IPS DF 4.7 (cell line): ENCODE measurements around the gene OR13H1.
"Not testable (repeated sequence)": the region's sequence is repeated elsewhere in the genome, so short reads cannot be mapped to it uniquely, and the experiment has no call there.

Experiments
- DNase-seq: peaks from one replicate; pipeline ENCODE4 v3.0.0-alpha.2; 2013; ENCODE audit warnings: low spot score; ENCODE audit errors: extremely low read depth

Gene OR13H1, protein sequence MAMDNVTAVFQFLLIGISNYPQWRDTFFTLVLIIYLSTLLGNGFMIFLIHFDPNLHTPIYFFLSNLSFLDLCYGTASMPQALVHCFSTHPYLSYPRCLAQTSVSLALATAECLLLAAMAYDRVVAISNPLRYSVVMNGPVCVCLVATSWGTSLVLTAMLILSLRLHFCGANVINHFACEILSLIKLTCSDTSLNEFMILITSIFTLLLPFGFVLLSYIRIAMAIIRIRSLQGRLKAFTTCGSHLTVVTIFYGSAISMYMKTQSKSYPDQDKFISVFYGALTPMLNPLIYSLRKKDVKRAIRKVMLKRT

DNA sequence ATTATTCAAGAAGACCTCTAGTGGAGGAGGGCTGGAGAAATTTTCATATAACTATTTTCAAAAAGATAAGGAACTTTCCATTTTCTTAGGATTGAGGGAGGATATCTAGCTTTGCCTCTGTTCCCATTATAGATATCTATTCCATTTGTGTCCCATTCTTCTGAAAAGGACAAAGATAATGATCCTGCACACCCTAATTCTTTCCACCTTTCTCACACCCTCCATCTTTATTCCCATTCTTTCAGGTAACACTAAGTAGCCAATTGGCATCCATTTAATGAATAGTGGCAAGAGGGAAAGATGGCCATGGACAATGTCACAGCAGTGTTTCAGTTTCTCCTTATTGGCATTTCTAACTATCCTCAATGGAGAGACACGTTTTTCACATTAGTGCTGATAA lies at the start of gene OR13H1:
Gene OR13H1 (plus strand): TSS at position 301 of the 400 bp plus-strand sequence. CDS start 0 bp downstream, at position 301.
- DNase-seq = no peak

- DNase-seq = not testable (repeated sequence)
Observed at GRCh38 chrX:131501556-131501955, 42.3 kb upstream of the OR13H1 start.

DNA sequence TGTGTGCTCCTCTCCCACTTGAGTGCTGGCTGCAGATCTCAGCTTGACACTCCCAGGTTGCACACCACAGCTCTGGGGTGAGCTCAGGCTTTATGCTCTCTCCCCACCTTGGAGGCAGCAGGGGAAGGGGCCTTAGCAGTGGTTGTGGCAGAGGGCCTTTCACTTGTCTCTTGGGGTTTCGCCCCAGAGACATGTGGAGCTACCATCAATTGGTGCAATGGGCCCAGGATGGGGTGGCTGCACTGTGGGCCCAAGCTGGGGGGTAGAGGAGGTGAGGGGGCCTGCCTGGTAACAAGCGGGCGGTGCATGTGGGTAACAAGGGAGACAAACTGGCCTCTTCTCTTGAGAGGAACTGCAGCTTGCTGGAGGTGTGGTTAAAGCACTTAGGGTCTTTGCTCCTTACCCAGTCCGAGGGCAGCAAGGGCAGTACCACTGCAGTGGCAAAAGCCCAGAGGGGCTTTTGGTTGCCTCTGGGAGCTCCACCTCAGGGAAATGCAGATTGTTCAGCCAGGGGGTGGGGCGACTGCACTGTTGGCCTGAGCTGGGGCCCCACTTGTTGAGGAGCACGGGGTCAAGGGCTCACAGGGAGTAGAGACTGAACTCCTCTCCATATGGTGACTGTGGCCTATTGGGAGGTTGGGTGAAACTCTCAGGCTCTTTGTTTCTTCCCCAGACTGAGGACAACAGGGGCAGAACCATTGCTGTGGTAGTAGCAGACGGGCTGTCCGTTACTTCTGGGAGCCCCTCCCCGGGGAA lies 30.5 kb upstream of the OR13H1 start:
- no peak for DNase-seq

GRCh38 chrX:131521824-131522223 lies 22.1 kb upstream of the OR13H1 start:
- no peak for DNase-seq

GRCh38 chrX:131544218-131544617 lies 344 bp downstream of the OR13H1 start:
- no peak for DNase-seq

DNA sequence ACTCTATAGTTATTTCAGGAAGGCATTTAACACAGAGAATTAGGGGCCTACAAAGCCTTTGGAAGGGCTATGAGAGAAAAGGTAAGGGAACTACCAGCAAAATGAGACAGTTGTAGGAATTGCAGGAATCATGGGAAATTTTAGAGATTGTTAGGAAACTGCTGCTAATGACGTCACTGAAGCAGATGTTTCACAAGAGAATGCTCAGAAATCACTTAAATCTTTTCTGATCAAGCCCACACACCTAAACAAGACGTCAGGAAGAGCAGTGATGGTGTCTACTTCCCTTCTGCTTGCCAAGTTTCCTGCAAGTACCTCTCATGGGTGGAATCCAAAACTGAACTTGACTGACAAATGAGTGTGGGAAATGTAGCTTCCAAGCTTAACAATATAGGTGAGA lies 5.1 kb downstream of the OR13H1 start:
- DNase-seq = no peak

DNA sequence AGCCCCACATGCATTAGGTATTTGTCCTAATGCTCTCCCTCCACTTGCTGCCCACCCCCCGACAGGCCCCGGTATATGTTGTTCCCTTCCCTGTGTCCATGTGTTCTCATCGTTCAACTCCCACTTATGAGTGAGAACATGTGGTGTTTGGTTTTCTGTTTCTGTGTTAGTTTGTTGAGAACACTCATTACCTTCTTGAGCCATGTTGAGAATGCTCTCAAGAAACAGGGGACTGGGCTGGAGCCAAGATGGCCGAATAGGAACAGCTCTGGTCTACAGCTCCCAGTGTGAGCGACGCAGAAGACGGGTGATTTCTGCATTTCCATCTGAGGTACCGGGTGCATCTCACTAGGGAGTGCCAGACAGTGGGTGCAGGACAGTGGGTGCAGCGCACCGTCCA lies 8.6 kb downstream of the OR13H1 start:
- DNase-seq = not testable (repeated sequence)

DNA sequence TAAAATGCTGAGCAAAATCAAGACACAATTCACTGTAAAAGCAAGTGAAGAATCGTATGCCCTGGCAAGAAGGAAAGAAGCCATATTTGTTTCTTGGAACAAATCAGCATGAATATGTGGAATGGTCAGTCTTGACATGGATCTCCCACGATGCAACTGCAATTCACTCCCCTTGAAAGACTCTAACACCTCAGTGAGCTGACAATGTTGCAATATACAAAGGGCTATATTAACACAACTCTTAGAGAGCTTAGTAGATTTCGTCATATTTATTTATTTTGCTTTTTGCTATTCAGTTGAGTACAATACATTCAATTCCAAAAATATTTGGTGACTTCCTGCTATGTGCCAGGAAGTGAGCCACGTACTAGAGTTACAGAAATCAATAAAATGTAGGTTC lies 14.7 kb downstream of the OR13H1 start:
- DNase-seq = no peak

DNA sequence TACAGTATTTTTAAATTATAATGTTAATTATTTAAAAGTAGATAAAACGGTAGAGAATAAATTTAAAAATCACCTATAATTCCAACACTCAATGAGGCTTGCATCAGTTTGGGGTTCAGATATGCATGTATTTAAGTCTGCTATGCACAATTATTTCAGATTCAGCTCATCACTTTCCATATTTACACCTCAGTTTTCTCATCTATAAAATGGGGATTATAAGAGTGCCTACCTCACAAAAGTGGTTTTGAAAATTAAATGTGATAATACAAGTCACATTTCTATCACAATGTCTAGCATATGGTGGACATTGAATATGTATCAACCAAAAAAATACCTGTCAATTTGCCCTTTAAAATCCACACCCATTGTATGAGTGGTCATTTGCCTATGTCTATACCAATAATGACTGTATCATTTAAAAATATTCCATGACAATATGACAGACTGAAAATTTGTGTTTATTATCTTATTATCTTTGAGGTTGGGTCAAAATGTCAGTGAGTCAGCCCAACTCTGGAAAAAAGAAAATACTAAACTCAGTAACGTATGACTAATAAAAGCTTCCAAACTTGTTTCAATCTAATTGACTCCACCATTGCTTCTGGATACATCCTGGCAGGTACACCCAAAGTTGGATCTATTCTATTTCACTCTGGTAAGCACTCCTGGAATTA lies 20.8 kb downstream of the OR13H1 start:
- no peak for DNase-seq

DNA sequence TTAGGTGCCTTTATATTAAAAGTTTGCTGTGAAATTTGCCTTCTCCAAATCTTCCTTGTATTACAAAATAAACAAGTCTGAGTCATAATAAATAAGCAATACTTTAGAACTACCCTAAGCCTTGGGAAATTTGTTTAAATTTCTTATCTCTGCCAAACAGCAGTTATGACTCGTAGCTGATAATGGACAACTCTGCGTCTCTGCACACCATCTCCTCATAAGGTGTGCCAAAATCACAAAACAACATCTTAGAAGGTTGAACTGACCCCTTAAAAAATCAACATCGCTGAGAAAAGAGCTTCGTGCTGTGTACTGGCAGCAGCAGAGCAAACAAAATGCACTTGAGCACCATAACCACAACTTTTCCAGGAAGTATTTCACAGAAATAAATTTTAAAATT lies 22.0 kb downstream of the OR13H1 start:
- no peak for DNase-seq

DNA sequence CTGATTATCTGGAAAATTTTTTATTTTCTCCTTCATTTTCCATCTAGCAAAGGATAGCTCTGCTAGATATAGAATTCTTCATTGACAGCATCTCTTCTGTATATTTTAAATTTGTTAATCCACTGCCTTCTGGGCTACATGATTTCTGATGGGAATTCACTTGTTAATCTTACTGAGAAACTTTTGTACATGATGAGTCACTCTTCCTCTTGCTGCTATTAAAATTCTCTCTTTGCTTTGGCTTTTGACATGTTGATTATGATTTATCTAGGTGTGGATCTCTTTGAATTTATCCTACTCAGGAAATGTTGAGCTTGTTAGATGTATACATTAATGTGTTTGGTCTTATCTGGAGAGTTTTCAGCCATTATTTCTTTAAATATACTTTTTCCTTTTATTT lies 27.5 kb downstream of the OR13H1 start:
- no peak for DNase-seq

- no peak for DNase-seq
Observed at GRCh38 chrX:131572372-131573014, 28.6 kb downstream of the OR13H1 start.

DNA sequence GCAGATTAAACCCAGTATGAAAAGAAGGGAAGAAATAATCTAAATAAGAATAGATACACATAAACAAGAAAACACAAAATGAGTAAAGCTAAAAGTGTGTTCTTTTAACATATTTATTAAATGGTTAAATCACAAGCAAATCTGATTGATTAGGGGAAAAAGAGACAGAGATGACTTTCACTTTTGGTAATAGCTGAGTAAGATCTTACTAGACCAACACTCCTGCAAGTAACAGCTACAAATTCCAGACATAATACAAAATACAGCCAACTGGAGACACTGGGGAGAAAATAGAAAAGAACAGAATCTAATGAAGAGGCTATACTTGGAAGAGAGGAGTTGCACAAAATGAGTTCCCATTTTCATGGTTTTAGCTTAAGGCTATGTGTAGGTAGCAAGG lies 33.5 kb downstream of the OR13H1 start:
- DNase-seq = no peak

DNA sequence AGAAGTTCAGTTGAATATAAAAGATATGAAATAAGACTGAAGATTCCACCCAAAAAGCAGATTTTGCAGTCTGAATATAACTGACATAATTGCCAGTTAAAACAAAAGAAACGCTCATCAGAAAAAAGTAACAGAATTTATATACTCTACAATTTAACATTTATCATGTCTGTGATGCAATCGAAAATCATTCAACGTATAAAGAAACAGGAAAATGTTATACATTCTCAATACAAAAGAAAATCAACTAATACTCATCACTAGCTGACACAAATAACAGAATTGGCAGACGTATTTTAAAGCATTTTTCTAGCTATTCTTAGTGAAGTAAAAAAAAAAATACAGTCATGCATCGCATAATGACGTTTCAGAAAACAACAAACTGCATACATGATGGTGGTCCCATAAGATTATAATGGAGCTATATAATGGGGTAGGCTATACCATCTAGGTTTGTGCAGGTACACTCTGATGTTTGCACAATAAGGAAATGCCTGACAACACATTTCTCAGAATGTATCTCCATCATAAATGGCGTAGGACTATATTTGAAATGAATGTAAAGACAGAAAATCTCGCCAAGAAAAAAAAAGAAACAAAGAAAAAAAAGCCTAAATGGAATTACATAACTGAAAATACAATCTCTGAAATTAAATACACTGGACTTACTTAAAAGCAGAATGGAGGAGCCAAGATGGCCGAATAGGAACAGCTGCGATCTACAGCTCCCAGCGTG lies 34.3 kb downstream of the OR13H1 start:
- DNase-seq = no peak

DNA sequence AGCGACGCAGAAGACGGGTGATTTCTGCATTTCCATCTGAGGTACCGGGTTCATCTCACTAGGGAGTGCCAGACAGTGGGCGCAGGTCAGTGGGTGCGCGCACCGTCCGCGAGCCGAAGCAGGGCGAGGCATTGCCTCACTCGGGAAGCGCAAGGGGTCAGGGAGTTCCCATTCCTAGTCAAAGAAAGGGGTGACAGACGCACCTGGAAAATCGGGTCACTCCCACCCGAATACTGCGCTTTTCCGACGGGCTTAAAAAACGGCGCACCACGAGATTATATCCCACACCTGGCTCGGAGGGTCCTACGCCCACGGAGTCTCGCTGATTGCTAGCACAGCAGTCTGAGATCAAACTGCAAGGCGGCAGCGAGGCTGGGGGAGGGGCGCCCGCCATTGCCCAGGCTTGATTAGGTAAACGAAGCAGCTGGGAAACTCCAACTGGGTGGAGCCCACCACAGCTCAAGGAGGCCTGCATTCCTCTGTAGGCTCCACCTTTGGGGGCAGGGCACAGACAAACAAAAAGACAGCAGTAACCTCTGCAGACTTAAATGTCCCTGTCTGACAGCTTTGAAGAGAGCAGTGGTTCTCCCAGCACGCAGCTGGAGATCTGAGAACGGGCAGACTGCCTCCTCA lies 35.0 kb downstream of the OR13H1 start:
- not testable (repeated sequence) for DNase-seq

GRCh38 chrX:131588995-131589394 lies 45.1 kb downstream of the OR13H1 start:
- no peak for DNase-seq
